Stomach (tissue), 9 donors: ENCODE data around the gene CA11. TPM values are rescaled to one million over a fixed set of nuclear protein-coding genes. Genes with fewer than 3 reads are reported as not detected.

Experiments
- DNase-seq, 2 donors: peaks; one replicate each; pipeline versions ENCODE4 v3.0.0 to v3.0.0-alpha.2; 2013 to 2019
- H3K27ac ChIP-seq, 5 donors: fragments of 200-600 bp in 4 of 5; sonication (generic) in 4 of 5; one replicate each; pipeline ENCODE4 v1.5.1; 2013 to 2019; ENCODE audit warnings: mild to moderate bottlenecking in 1 of 5, moderate library complexity in 1 of 5
- H3K27me3 ChIP-seq, 3 donors: fragments of 200-600 bp; sonication (generic); one replicate each; pipeline ENCODE4 v1.5.1; 2017 to 2019; ENCODE audit warnings: mixed run types in 1 of 3
- H3K36me3 ChIP-seq, 4 donors: fragments of 200-600 bp; sonication (generic); 1 replicate in 3 of 4; 2 replicates in 1 of 4; pipeline ENCODE4 v1.5.1; 2016 to 2019
- H3K4me1 ChIP-seq, 4 donors: fragments of 200-600 bp; sonication (generic); one replicate each; pipeline ENCODE4 v1.5.1; 2016 to 2019
- H3K4me3 ChIP-seq, 4 donors: fragments of 200-600 bp; sonication (generic) in 3 of 4; one replicate each; pipeline ENCODE4 v1.5.1; 2016 to 2019; ENCODE audit warnings: mild to moderate bottlenecking in 1 of 4
- H3K9me3 ChIP-seq, 4 donors: fragments of 200-600 bp; sonication (generic); one replicate each; pipeline ENCODE4 v1.5.1; 2016 to 2019
- CTCF ChIP-seq, 7 experiments: fragments of 450-650 bp in 4 of 7; fragments of 200-600 bp in 3 of 7; sonication (generic) in 3 of 7; IDR thresholded peaks; one replicate each; pipeline ENCODE4 v1.5.1; 2016 to 2019; ENCODE audit warnings: antibody characterized with exemption in 7 of 7, control low read depth in 2 of 7, mild to moderate bottlenecking in 1 of 7
- EP300 ChIP-seq: sonication (generic); formaldehyde crosslinking; IDR thresholded peaks from one replicate; pipeline ENCODE4 v1.6.1; 2017; ENCODE audit warnings: antibody characterized with exemption
- POLR2A ChIP-seq, 4 donors: fragments of 450-650 bp; IDR thresholded peaks; one replicate each; pipeline ENCODE4 v1.6.1; 2016; ENCODE audit warnings: antibody characterized with exemption in 4 of 4, control low read depth in 2 of 4, mild to moderate bottlenecking in 1 of 4, moderate library complexity in 1 of 4
- POLR2AphosphoS5 ChIP-seq, 3 donors: sonication (generic); formaldehyde crosslinking; IDR thresholded peaks; one replicate each; pipeline ENCODE4 v1.6.1; 2016; ENCODE audit warnings: antibody characterized with exemption in 3 of 3
- WGBS, 5 donors: extraction: QIAGEN DNeasy Blood & Tissue Kit in 3 of 5; methylation state at CpG; one replicate each; pipeline versions ENCODE4 v1.1.5 to v1.1.7; 2013 to 2018; 5-methylcytosine and 5-hydroxymethylcytosine counted together
- intact Hi-C: fragments of 100-400 bp; cut with DNase I; formaldehyde crosslinking; loops from one replicate; pipeline ENCODE4 v1.15.1; 2023; ENCODE audit warnings: low total_unique reads
- polyA plus RNA-seq, 3 donors: library from polyadenylated mRNA; stranded (reverse); fragments of 200-250 nt; gene quantifications; one replicate each; pipeline ENCODE4 v1.2.3, GENCODE V29; 2013
- total RNA-seq, 5 donors: library from RNA; depleted of rRNA; stranded (reverse); fragments of >200 nt; gene quantifications; one replicate each; pipeline versions ENCODE4 v1.1.0 to v1.2.3, GENCODE V29; 2014 to 2016
- donor health status: healthy with polysubstance abuse.
- donor health status: Bipolar disorder and iron deficiency.
- donor health status: healthy.

CA11 gene
- total and polyA plus RNA-seq, 8 donors = 1.8 to 33.0 (median 15.8) TPM; not detected in 1

DNA sequence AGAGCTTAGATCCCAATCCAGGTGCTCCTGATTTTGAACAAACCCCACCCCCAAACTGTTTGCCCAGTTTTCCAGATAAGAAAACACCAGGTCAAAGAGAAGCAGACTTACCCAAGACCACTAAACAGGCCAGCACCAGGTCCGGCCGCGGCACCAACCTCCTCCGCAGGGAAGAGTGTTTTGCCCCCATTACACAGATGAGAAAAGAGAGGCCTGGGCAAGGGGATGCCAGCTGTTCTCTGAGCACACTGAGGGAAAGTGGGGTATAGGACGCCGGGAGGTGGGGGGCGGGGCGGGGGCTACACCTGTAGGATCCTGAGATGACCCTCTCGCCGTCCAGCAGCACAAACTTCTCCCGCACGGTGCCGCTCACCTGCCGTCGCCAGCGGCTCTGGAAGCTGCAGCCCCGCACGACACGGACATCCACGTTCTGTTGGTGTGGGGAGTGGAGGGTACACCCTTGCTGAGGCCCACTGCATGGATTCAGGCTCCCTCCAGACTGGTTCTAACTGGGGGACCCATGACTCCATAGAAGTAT lies 36.3 kb downstream of the CA11 start:
- Histone ChIP-seq H3K27ac (no peak overlapping the region), H3K4me3 (no peak overlapping the region), H3K36me3 (peaks cover 0 to 11% (median under 1%) of the 10 kb centered on the region in 4 donors), H3K4me1 (peaks cover under 1 to 29% (median 18%) of the 10 kb centered on the region in 4 donors), H3K27me3 (no peaks in the 10 kb centered on the region), H3K9me3 (no peaks in the 10 kb centered on the region)
- no peak for DNase-seq
- TF ChIP-seq EP300 (no peak), POLR2AphosphoS5 (IDR thresholded peaks at IDR 0.05) (no peak), CTCF (IDR thresholded peaks at IDR 0.05) (no peak), POLR2A (IDR thresholded peaks at IDR 0.05) (no peak)
- intact Hi-C loops = no loop called here
- WGBS, 5 donors = 88 to 97% (median 91%) methylated on average over 14 to 20 of the region's 20 CpGs

GRCh38 chr19:48608798-48609263 lies 37.2 kb downstream of the CA11 start:
- TF ChIP-seq CTCF (IDR thresholded peaks at IDR 0.05) (peak in 2 of 7 experiments; percentile 6 to 17), POLR2A (IDR thresholded peaks at IDR 0.05) (no peak)
- no peaks in the 10 kb centered on the region for H3K27me3 ChIP-seq
- H3K27ac ChIP-seq = no peak overlapping the region
- WGBS, 5 donors = 29 to 50% (median 42%) methylated on average over 9 of the region's 9 CpGs
- H3K36me3 ChIP-seq = peaks cover 0 to 11% (median 0%) of the 10 kb centered on the region in 4 donors
- intact Hi-C loops = no loop called here
- no peaks in the 10 kb centered on the region for H3K9me3 ChIP-seq
- peaks cover 0 to 24% (median 12%) of the 10 kb centered on the region in 4 donors for H3K4me1 ChIP-seq
- no peak overlapping the region for H3K4me3 ChIP-seq
- DNase-seq = peak in 1 of 2 donors; percentile 58

GRCh38 chr19:48607359-48607755 lies 38.6 kb downstream of the CA11 start:
- TF ChIP-seq CTCF (IDR thresholded peaks at IDR 0.05) (no peak), EP300 (no peak), POLR2AphosphoS5 (IDR thresholded peaks at IDR 0.05) (no peak), POLR2A (IDR thresholded peaks at IDR 0.05) (no peak)
- 82 to 94% (median 88%) methylated on average over 6 to 7 of the region's 7 CpGs for WGBS, 5 donors
- intact Hi-C loops = no loop called here

DNA sequence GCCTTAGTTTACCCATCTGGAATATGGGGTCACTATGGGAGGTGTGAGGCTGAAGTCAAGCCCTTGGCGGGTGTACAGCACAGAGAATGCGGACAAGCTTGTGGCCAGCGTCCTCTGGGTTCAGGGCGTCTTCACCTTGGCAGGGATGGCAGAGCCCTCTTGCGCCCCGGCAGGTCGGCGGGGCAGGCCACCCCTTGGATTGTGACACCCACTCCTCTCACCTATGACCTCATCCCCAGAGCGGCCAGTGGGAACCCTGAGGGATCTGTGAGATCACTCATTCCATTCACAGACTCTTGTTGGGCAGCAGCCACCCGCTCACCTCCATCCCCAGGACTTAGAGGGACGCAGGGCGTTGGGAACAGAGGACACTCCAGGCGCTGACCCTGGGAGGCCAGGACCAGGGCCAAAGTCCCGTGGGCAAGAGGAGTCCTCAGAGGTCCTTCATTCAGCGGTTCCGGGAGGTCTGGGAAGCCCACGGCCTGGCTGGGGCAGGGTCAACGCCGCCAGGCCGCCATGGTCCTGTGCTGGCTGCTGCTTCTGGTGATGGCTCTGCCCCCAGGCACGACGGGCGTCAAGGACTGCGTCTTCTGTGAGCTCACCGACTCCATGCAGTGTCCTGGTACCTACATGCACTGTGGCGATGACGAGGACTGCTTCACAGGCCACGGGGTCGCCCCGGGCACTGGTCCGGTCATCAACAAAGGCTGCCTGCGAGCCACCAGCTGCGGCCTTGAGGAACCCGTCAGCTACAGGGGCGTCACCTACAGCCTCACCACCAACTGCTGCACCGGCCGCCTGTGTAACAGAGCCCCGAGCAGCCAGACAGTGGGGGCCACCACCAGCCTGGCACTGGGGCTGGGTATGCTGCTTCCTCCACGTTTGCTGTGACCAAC lies 39.3 kb downstream of the CA11 start, which contains the start of gene SPACA4:
TSS of gene SPACA4 (plus strand) at position 280 of the 896 bp plus-strand sequence. CDS start at position 517, 237 bp downstream.
- H3K4me1 ChIP-seq = peaks cover 0 to 16% (median 0%) of the 10 kb centered on the region in 4 donors
- 87 to 95% (median 92%) methylated on average over 16 to 39 of the region's 39 CpGs for WGBS, 5 donors
- no peaks in the 10 kb centered on the region for H3K9me3 ChIP-seq
- H3K27ac ChIP-seq = no peak within 1 kb of the TSS
- intact Hi-C loops = no loop called here
- TF ChIP-seq CTCF (IDR thresholded peaks at IDR 0.05) (no peak), POLR2A (IDR thresholded peaks at IDR 0.05) (no peak), POLR2AphosphoS5 (IDR thresholded peaks at IDR 0.05) (no peak), EP300 (no peak)
- peaks cover 0 to 6% (median 0%) of the 10 kb centered on the region in 4 donors for H3K36me3 ChIP-seq
- no peak within 1 kb of the TSS for H3K4me3 ChIP-seq
- H3K27me3 ChIP-seq = no peaks in the 10 kb centered on the region
- no peak for DNase-seq

More at GRCh38 chr19:48607359-48607755, 38.6 kb downstream of the CA11 start:
- Histone ChIP-seq H3K36me3 (peaks cover 0 to 11% (median 0%) of the 10 kb centered on the region in 4 donors), H3K27me3 (no peaks in the 10 kb centered on the region), H3K27ac (no peak overlapping the region), H3K9me3 (no peaks in the 10 kb centered on the region), H3K4me1 (peaks cover 0 to 12% (median 0%) of the 10 kb centered on the region in 4 donors), H3K4me3 (no peak overlapping the region)
- no peak for DNase-seq
